ENCODE results near the gene ETS1. TPM values are rescaled to one million over a fixed set of nuclear protein-coding genes. Genes with fewer than 3 reads are reported as not detected.

ETS1 gene
- total and polyA plus RNA-seq, 8 donors = 70.2 to 139 (median 128) TPM

DNA sequence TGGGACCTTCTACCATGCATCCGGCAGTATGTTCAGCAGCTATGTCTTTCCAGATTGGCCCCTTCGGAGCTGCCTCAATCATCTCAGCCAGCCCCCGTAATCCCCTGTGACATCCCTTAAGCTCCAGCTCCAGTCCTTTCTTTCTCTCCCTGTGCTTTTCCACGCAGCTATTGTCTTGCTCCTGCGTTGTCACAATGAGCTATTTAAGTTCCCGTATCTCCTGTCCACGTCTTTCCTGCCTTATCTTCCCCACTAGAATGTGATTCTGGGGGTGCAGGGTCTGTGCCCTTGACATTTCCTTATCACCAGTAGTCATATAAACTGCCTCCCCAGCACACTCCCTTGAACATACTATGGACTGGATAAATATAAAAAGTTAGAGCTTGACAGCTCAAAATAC, 5.1 kb upstream of the ETS1 start:
- Histone ChIP-seq H3K9me3 (no peaks in the 10 kb centered on the region), H3K27ac (no peak overlapping the region), H3K4me1 (peaks cover 0 to 2% of the 10 kb centered on the region in 2 donors), H3K27me3 (no peaks in the 10 kb centered on the region), H3K4me3 (no peak overlapping the region), H3K36me3 (no peaks in the 10 kb centered on the region)
- intact Hi-C loops (cut with DNase I) = no loop called here
- TF ChIP-seq, protein P1, sequence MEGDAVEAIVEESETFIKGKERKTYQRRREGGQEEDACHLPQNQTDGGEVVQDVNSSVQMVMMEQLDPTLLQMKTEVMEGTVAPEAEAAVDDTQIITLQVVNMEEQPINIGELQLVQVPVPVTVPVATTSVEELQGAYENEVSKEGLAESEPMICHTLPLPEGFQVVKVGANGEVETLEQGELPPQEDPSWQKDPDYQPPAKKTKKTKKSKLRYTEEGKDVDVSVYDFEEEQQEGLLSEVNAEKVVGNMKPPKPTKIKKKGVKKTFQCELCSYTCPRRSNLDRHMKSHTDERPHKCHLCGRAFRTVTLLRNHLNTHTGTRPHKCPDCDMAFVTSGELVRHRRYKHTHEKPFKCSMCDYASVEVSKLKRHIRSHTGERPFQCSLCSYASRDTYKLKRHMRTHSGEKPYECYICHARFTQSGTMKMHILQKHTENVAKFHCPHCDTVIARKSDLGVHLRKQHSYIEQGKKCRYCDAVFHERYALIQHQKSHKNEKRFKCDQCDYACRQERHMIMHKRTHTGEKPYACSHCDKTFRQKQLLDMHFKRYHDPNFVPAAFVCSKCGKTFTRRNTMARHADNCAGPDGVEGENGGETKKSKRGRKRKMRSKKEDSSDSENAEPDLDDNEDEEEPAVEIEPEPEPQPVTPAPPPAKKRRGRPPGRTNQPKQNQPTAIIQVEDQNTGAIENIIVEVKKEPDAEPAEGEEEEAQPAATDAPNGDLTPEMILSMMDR (IDR thresholded peaks at IDR 0.05) = no peak
- ATAC-seq (no peak), DNase-seq (no peak)

DNA sequence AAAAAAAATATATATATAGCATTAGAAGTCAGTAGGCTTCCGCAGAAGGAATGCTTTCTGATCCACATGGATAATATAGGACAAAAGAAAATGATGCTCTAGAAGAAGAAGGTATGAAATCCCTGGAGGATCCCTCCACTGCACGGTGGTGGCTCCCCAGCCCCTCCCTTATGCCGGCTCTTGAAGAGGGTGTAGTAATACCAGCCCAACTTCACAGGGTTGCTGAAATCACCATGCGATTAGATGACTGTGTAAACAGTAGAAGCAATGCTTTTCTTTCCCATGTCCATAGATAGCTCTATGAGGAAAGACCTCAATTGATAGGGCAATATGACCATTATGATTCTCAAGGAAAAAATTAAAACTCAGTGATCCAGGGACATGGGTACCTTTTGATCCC, 3.2 kb upstream of the ETS1 start:
- Histone ChIP-seq H3K27ac (no peak overlapping the region), H3K4me1 (peaks cover 0 to 7% of the 10 kb centered on the region in 2 donors), H3K4me3 (no peak overlapping the region), H3K36me3 (no peaks in the 10 kb centered on the region), H3K27me3 (no peaks in the 10 kb centered on the region), H3K9me3 (no peaks in the 10 kb centered on the region)
- intact Hi-C loops (cut with DNase I) = no loop called here
- ATAC-seq = peak; percentile 53
- TF ChIP-seq, protein P1 (IDR thresholded peaks at IDR 0.05) = no peak
- no peak for DNase-seq

DNA sequence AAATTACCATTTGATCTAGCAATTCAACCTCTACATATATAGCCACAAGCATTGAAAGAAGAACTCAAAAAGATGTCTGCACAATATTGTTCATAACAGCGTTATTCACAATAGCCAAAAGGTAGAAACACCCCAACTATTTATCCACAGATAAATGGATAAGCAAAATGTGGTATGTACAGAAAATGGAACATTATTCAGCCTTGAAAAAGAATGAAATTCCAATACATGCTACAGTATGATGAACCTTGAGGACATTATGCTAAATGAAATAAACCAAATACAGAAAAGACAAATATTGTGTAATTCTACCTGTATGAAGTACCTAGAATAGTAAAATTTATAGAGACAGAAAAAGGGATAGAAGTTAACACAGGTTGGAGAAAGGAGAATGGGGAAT, 2.6 kb upstream of the ETS1 start:
- Histone ChIP-seq H3K4me1 (peaks cover 0 to 11% of the 10 kb centered on the region in 2 donors), H3K36me3 (no peaks in the 10 kb centered on the region), H3K4me3 (no peak overlapping the region), H3K9me3 (no peaks in the 10 kb centered on the region), H3K27me3 (no peaks in the 10 kb centered on the region), H3K27ac (no peak overlapping the region)
- TF ChIP-seq, protein P1 (IDR thresholded peaks at IDR 0.05) = no peak
- DNase-seq = no peak
- intact Hi-C loops (cut with DNase I) = no loop called here
- ATAC-seq = no peak

DNA sequence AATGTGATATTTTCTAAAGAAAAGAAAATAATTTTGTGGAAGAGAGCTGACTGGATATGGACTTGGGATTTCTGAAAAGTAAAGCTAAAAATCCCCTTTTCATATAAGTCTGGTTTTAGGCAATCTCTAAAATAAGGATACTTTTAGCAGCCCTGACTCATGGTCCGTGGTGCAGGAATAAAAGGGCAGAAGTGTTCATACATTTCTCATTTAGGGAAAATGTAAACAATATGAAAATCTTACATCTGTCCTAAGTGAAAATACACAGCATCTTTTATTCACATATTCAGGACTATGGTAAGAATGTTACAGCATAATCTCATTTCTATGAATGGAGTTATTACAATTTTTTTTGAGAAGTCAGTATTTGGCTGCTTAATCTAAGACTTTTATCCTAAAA, 735 bp upstream of the ETS1 start:
- H3K4me3 ChIP-seq = no peak overlapping the region
- H3K36me3 ChIP-seq = no peaks in the 10 kb centered on the region
- H3K27me3 ChIP-seq = no peaks in the 10 kb centered on the region
- DNase-seq (no peak), ATAC-seq (no peak)
- TF ChIP-seq, protein P1 (IDR thresholded peaks at IDR 0.05) = no peak
- peaks cover 0 to 15% of the 10 kb centered on the region in 2 donors for H3K4me1 ChIP-seq
- no peak overlapping the region for H3K27ac ChIP-seq
- intact Hi-C loops (cut with DNase I) = no loop called here
- no peaks in the 10 kb centered on the region for H3K9me3 ChIP-seq

DNA sequence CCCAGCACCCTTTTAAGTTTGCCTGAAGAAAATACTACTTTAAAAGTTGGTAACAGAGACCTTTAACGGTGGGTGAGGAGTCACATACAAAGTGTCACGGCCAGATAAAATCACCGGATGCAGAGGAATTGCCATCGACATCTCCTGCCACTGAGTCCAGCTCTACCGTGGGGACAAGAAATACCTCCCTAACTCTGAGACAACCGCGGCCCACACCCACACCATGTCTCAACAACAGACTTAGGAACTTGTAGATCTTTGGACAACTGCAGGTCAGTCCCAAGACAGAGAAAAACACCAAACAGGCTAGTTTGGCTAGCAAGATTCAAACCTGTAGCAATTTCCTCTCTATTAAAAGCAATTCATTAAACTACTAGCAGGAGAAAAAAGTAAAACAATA, 669 bp downstream of the ETS1 start:
- TF ChIP-seq, protein P1 (IDR thresholded peaks at IDR 0.05) = no peak
- Histone ChIP-seq H3K4me3 (peak overlapping the region in 1 of 2 donors; percentile 10), H3K36me3 (no peaks in the 10 kb centered on the region), H3K27me3 (no peaks in the 10 kb centered on the region), H3K4me1 (peaks cover 0 to 28% of the 10 kb centered on the region in 2 donors), H3K27ac (peak overlapping the region in 1 of 2 donors; percentile 35), H3K9me3 (no peaks in the 10 kb centered on the region)
- ATAC-seq (no peak), DNase-seq (no peak)
- intact Hi-C loops (cut with DNase I) = no loop called here
